Measurements from ENCODE around the gene CCS. TPM values are rescaled to one million over a fixed set of nuclear protein-coding genes. Genes with fewer than 3 reads are reported as not detected.

The CCS gene
- total RNA-seq, 1 experiment from 2014 or later: 47.2 TPM

DNA sequence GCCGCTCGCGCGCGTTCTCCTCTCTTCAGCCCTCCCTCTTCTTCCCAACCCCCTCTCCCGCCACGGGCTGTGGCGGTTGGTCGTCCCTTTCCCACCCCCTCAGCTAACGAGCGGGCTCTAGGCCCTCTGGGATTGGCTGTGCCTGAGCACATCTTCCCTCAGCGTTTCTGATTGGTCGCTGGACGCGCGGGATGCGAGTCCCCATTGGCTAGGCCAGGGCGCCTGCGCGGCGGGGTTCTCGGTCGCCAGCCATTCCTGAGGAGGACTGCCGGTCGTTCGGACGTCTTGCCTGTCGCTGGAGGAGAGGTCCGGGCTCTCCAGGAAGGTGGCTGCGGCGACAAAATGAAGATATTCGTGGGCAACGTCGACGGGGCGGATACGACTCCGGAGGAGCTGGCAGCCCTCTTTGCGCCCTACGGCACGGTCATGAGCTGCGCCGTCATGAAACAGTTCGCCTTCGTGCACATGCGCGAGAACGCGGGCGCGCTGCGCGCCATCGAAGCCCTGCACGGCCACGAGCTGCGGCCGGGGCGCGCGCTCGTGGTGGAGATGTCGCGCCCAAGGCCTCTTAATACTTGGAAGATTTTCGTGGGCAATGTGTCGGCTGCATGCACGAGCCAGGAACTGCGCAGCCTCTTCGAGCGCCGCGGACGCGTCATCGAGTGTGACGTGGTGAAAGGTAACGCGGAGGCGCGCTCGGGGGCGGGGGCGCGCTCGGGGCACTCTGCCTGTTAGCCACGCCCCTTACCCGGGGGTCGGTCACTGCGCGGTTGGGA is 23.6 kb downstream of the CCS start, which contains the start of gene RBM14:
Gene RBM14, plus strand, starts transcription at position 252 of the 776 bp plus-strand sequence. Its CDS starts 91 bp downstream, at position 343.
- intact Hi-C loops (cut with micrococcal nuclease; ENCODE audit: unreplicated experiment): loop anchor here (1.0 to 2.0 kb wide), 3 partner anchors 22 to 61 kb away; partner anchors contain the start of genes CCDC87, CCS, RBM4 and RBM4B
- DNase-seq: peak; percentile 99
- ChIA-PET CTCF (interaction anchor here (0.6 to 0.7 kb wide), 2 partner anchors 150 to 196 kb away, joined by 3 to 4 read pairs; partner anchors contain the start of gene PELI3), POLR2A (ENCODE audit: unreplicated experiment) (interaction anchor here (0.5 to 1.9 kb wide), 16 partner anchors 9 to 1019 kb away, joined by 3 to 18 read pairs (median 6); partner anchors contain the start of genes CCDC87, CTSF, PELI3 and RBM4)
- Histone ChIP-seq H3K36me3 (ENCODE audit: low read depth) (peaks cover 17% of the 10 kb centered on the region), H2AFZ (peak within 1 kb of the TSS; percentile 91), H3K27me3 (ENCODE audit: insufficient read depth, low read depth) (no peaks in the 10 kb centered on the region), H3K4me3 (peak within 1 kb of the TSS; percentile 73), H3K4me2 (peak within 1 kb of the TSS; percentile 99), H4K20me1 (ENCODE audit: insufficient read depth) (peaks cover 45% of the 10 kb centered on the region), H3K9me3 (ENCODE audit: insufficient read depth, low read depth) (no peaks in the 10 kb centered on the region), H3K27ac (peak within 1 kb of the TSS; percentile 73), H3K4me1 (replicated peaks; ENCODE audit: insufficient read depth) (peaks cover 41% of the 10 kb centered on the region), H3K79me2 (ENCODE audit: low read depth) (peaks cover 63% of the 10 kb centered on the region), H3F3A (ENCODE audit: insufficient read depth, low read depth) (peaks cover 24% of the 10 kb centered on the region; the same call in 1 of the 2 replicates), H3K9me2 (ENCODE audit: insufficient read depth) (no peaks in the 10 kb centered on the region)
- no TSS peak for BruUV-seq (replicated peaks)
- TF ChIP-seq CTCF (conservative IDR thresholded peaks at IDR 0.05): no peak
- TF ChIP-seq EZH2 (IDR thresholded peaks at IDR 0.05; ENCODE audit: low read depth): no peak

DNA sequence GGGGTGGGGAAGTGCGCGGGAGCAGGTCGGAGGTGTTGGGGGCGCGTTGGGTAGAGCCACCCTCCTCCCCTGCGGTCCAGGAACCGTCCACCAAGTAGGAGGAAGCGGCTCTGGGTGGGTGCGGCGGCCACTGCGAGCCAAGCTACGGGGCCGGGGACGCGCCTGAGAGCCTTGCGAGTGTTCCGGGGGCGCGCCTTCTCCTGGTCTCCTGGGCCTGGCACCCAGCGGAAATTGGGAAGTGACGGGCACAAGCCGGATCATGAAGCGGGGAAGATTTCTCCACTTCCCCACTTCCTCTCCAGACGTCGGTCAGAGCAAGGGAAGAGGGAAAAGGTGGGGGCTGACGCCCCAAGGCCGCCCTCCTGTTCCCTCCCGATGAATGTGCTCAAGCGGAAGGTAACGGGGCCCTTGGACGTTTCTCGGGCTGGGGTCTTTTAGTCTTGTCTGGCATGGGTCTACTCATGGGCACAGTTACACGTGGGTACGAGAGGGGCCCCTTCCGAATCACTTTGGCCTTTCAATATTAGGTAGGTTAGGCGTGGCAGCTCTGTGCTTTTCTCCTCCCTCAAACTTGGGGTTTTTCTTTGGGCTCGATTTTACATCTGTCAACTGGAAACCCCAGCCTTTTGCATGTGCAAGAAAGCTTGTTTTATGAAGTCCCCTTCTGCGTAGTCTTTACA is 24.3 kb downstream of the CCS start:
- H3K36me3 ChIP-seq (ENCODE audit: low read depth): peaks cover 22% of the 10 kb centered on the region
- H3F3A ChIP-seq (ENCODE audit: insufficient read depth, low read depth): peaks cover 25% of the 10 kb centered on the region; the same call in 1 of the 2 replicates
- H3K27me3 ChIP-seq (ENCODE audit: insufficient read depth, low read depth): no peaks in the 10 kb centered on the region
- ChIA-PET POLR2A (ENCODE audit: unreplicated experiment) (interaction anchor here (0.6 to 1.9 kb wide), 4 partner anchors 21 to 1019 kb away, joined by 4 to 18 read pairs (median 6); partner anchors contain the start of gene RBM4), CTCF (interaction anchor here (0.6 kb wide), 1 partner anchor 502 kb away, joined by 5 read pairs; the partner anchor contains the start of gene KDM2A)
- H3K9me2 ChIP-seq (ENCODE audit: insufficient read depth): no peaks in the 10 kb centered on the region
- intact Hi-C loops (cut with micrococcal nuclease; ENCODE audit: unreplicated experiment): loop anchor here (2.0 kb wide), 1 partner anchor 24 kb away; the partner anchor contains the start of genes CCDC87 and CCS
- no peak for DNase-seq
- no TSS peak for BruUV-seq (replicated peaks)
- no peak for TF ChIP-seq CTCF (conservative IDR thresholded peaks at IDR 0.05)
- no peak for TF ChIP-seq EZH2 (IDR thresholded peaks at IDR 0.05; ENCODE audit: low read depth)
- peaks cover 39% of the 10 kb centered on the region for H3K4me1 ChIP-seq (replicated peaks; ENCODE audit: insufficient read depth)
- H3K9me3 ChIP-seq (ENCODE audit: insufficient read depth, low read depth): no peaks in the 10 kb centered on the region
- H3K79me2 ChIP-seq (ENCODE audit: low read depth): peaks cover 70% of the 10 kb centered on the region
- H4K20me1 ChIP-seq (ENCODE audit: insufficient read depth): peaks cover 53% of the 10 kb centered on the region
- peak overlapping the region; percentile 73 for H3K4me3 ChIP-seq
- peak overlapping the region; percentile 99 for H3K4me2 ChIP-seq
- peak overlapping the region; percentile 58 for H3K27ac ChIP-seq
- H2AFZ ChIP-seq: peak overlapping the region; percentile 69

- intact Hi-C loops (cut with micrococcal nuclease; ENCODE audit: unreplicated experiment): loop anchor here (2.0 kb wide), 1 partner anchor 72 kb away; the partner anchor contains the start of genes ACTN3 and ZDHHC24
- peak overlapping the region; percentile 99 for H3K4me2 ChIP-seq
- peaks cover 31% of the 10 kb centered on the region for H3K4me1 ChIP-seq (replicated peaks; ENCODE audit: insufficient read depth)
- no peaks in the 10 kb centered on the region for H3K9me3 ChIP-seq (ENCODE audit: insufficient read depth, low read depth)
- no peak overlapping the region for H3K27ac ChIP-seq
- DNase-seq: no peak
- peaks cover 71% of the 10 kb centered on the region for H4K20me1 ChIP-seq (ENCODE audit: insufficient read depth)
- peak overlapping the region; percentile 73 for H3K4me3 ChIP-seq
- TF ChIP-seq EZH2 (IDR thresholded peaks at IDR 0.05; ENCODE audit: low read depth) (no peak), CTCF (conservative IDR thresholded peaks at IDR 0.05) (no peak)
- ChIA-PET CTCF (interaction anchor here (0.6 kb wide), 1 partner anchor 249 kb away, joined by 3 read pairs; no protein-coding TSS in a partner anchor), POLR2A (ENCODE audit: unreplicated experiment) (interaction anchor here (0.5 to 0.7 kb wide), 5 partner anchors 16 to 135 kb away, joined by 3 to 9 read pairs (median 5); no protein-coding TSS in a partner anchor)
- no peaks in the 10 kb centered on the region for H3K27me3 ChIP-seq (ENCODE audit: insufficient read depth, low read depth)
- H3K9me2 ChIP-seq (ENCODE audit: insufficient read depth): no peaks in the 10 kb centered on the region
- H2AFZ ChIP-seq: no peak overlapping the region
- peaks cover 88% of the 10 kb centered on the region for H3K79me2 ChIP-seq (ENCODE audit: low read depth)
- peaks cover 39% of the 10 kb centered on the region for H3K36me3 ChIP-seq (ENCODE audit: low read depth)
- no TSS peak for BruUV-seq (replicated peaks)
- peaks cover 19% of the 10 kb centered on the region; the same call in 1 of the 2 replicates for H3F3A ChIP-seq (ENCODE audit: insufficient read depth, low read depth)
These were observed 26.1 kb downstream of the CCS start for GRCh38 chr11:66619080-66619554.
